H9 (cell line): ENCODE results near the gene RBM44. TPM values are rescaled to one million over a fixed set of nuclear protein-coding genes. Genes with fewer than 3 reads are reported as not detected.

Experiments used
- DNase-seq: peaks from one replicate; pipeline ENCODE4 v3.0.0-alpha.2; 2017
- H2AFZ ChIP-seq: one replicate; pipeline ENCODE4 v1.6.1; 2013; ENCODE audit warnings: mild to moderate bottlenecking, low read length, control low read depth, moderate library complexity
- H2AK5ac ChIP-seq: 2 replicates; pipeline ENCODE4 v1.6.1; 2013; ENCODE audit warnings: low read length, control low read depth, mixed read lengths; ENCODE audit not compliant: insufficient read length
- H2BK120ac ChIP-seq: one replicate; pipeline ENCODE4 v1.6.1; 2013; ENCODE audit warnings: low read depth, mild to moderate bottlenecking, low read length, control low read depth, inconsistent platforms; ENCODE audit not compliant: poor library complexity, severe bottlenecking
- H2BK12ac ChIP-seq: 2 replicates; pipeline ENCODE4 v1.6.1; 2013; ENCODE audit warnings: low read length, control low read depth, mixed read lengths, low read depth; ENCODE audit not compliant: insufficient read length
- H2BK15ac ChIP-seq: 2 replicates; pipeline ENCODE4 v1.6.1; 2013; ENCODE audit warnings: low read depth, low read length, control low read depth
- H2BK20ac ChIP-seq: one replicate; pipeline ENCODE4 v1.6.1; 2013; ENCODE audit warnings: low read depth, mild to moderate bottlenecking, low read length, control low read depth, inconsistent platforms; ENCODE audit not compliant: poor library complexity, severe bottlenecking
- H2BK5ac ChIP-seq: 2 replicates; pipeline ENCODE4 v1.6.1; 2013; ENCODE audit warnings: low read length, control low read depth, mixed read lengths; ENCODE audit not compliant: insufficient read length
- H3K14ac ChIP-seq: 2 replicates; pipeline ENCODE4 v1.6.1; 2013; ENCODE audit warnings: low read length, control low read depth; ENCODE audit not compliant: insufficient read depth
- H3K18ac ChIP-seq: 2 replicates; pipeline ENCODE4 v1.6.1; 2013; ENCODE audit warnings: low read depth, mild to moderate bottlenecking, mixed read lengths, low read length, control low read depth; ENCODE audit not compliant: insufficient read length
- H3K23ac ChIP-seq: 2 replicates; pipeline ENCODE4 v1.6.1; 2013; ENCODE audit warnings: low read length, control low read depth, mixed read lengths, low read depth; ENCODE audit not compliant: insufficient read length
- H3K23me2 ChIP-seq: 2 replicates; pipeline ENCODE4 v1.6.1; 2013; ENCODE audit warnings: low read depth, mild to moderate bottlenecking, mixed read lengths, low read length, control low read depth; ENCODE audit not compliant: insufficient read length, poor library complexity, severe bottlenecking
- H3K27ac ChIP-seq: 2 replicates; pipeline ENCODE4 v1.5.1; 2013; ENCODE audit warnings: low read length, control low read depth, mixed read lengths, low read depth; ENCODE audit not compliant: insufficient read length
- H3K27me3 ChIP-seq: 2 replicates; pipeline ENCODE4 v1.6.1; 2013; ENCODE audit warnings: low read length, control low read depth, inconsistent platforms; ENCODE audit not compliant: insufficient read depth
- H3K4ac ChIP-seq: 2 replicates; pipeline ENCODE4 v1.6.1; 2013; ENCODE audit warnings: low read depth, mild to moderate bottlenecking, control low read depth, inconsistent platforms, low read length, moderate library complexity
- H3K4me1 ChIP-seq: 2 replicates; pipeline ENCODE4 v1.6.1; 2013; ENCODE audit warnings: low read length, control low read depth, inconsistent platforms; ENCODE audit not compliant: insufficient read depth
- H3K4me2 ChIP-seq: 2 replicates; pipeline ENCODE4 v1.6.1; 2013; ENCODE audit warnings: low read length, control low read depth, mixed read lengths; ENCODE audit not compliant: insufficient read length, insufficient read depth
- H3K56ac ChIP-seq: 2 replicates; pipeline ENCODE4 v1.6.1; 2013; ENCODE audit warnings: low read depth, mild to moderate bottlenecking, mixed read lengths, low read length, control low read depth; ENCODE audit not compliant: insufficient read length
- H3K79me1 ChIP-seq: 2 replicates; pipeline ENCODE4 v1.6.1; 2013; ENCODE audit warnings: low read depth, mild to moderate bottlenecking, moderate library complexity, low read length, control low read depth, inconsistent platforms; ENCODE audit not compliant: insufficient read depth, poor library complexity, severe bottlenecking
- H3K79me2 ChIP-seq: 2 replicates; pipeline ENCODE4 v1.6.1; 2013; ENCODE audit warnings: low read length, control low read depth, inconsistent platforms; ENCODE audit not compliant: insufficient read depth
- H3K9ac ChIP-seq: 2 replicates; pipeline ENCODE4 v1.6.1; 2013; ENCODE audit warnings: low read length, control low read depth, mixed read lengths; ENCODE audit not compliant: insufficient read length; ENCODE audit errors: extremely low read depth
- H3K9me3 ChIP-seq: one replicate; pipeline ENCODE4 v1.6.1; 2013; ENCODE audit warnings: low read depth, low read length, inconsistent platforms; ENCODE audit not compliant: control insufficient read depth
- H3T11ph ChIP-seq: one replicate; pipeline ENCODE4 v1.6.1; 2013; ENCODE audit warnings: mild to moderate bottlenecking, low read length, control low read depth, inconsistent platforms
- H4K20me1 ChIP-seq: one replicate; pipeline ENCODE4 v1.6.1; 2013; ENCODE audit not compliant: control insufficient read depth, insufficient read length, insufficient read depth
- H4K5ac ChIP-seq: 2 replicates; pipeline ENCODE4 v1.6.1; 2013; ENCODE audit warnings: low read depth, mild to moderate bottlenecking, mixed read lengths, low read length, control low read depth; ENCODE audit not compliant: insufficient read length
- H4K8ac ChIP-seq: replicated peaks from 2 replicates; pipeline ENCODE4 v1.6.1; 2013; ENCODE audit warnings: low read length, control low read depth, mixed read lengths, low read depth; ENCODE audit not compliant: insufficient read length
- H4K91ac ChIP-seq: 2 replicates; pipeline ENCODE4 v1.6.1; 2013; ENCODE audit warnings: low read depth, mild to moderate bottlenecking, moderate library complexity, mixed read lengths, low read length, control low read depth; ENCODE audit not compliant: insufficient read length
- H3K27ac Mint-ChIP-seq, 3 experiments: 2 replicates in 2 of 3; 3 replicates in 1 of 3; pipeline ENCODE4 v1.8.0; 2020 to 2021; ENCODE audit warnings: mixed read lengths in 3 of 3, mild to moderate bottlenecking in 1 of 3, moderate library complexity in 1 of 3
- H3K27me3 Mint-ChIP-seq: 2 replicates; pipeline ENCODE4 v1.8.0; 2021; ENCODE audit warnings: low read depth, mild to moderate bottlenecking, moderate library complexity, mixed read lengths
- H3K36me3 Mint-ChIP-seq, 3 experiments: 2 replicates in 2 of 3; 3 replicates in 1 of 3; pipeline ENCODE4 v1.8.0; 2020 to 2021; ENCODE audit warnings: low read depth in 3 of 3, mixed read lengths in 3 of 3; ENCODE audit not compliant: insufficient read depth in 1 of 3
- H3K4me1 Mint-ChIP-seq, 2 experiments: 2 replicates each; pipeline ENCODE4 v1.8.0; 2020; ENCODE audit warnings: mixed read lengths in 2 of 2
- H3K4me3 Mint-ChIP-seq, 2 experiments: 2 replicates in 1 of 2; 3 replicates in 1 of 2; pipeline ENCODE4 v1.8.0; 2020 to 2021; ENCODE audit warnings: mild to moderate bottlenecking in 2 of 2, mixed read lengths in 2 of 2, moderate library complexity in 1 of 2
- H3K9me3 Mint-ChIP-seq, 2 experiments: 2 replicates in 1 of 2; 3 replicates in 1 of 2; pipeline ENCODE4 v1.8.0; 2020; ENCODE audit warnings: mild to moderate bottlenecking in 2 of 2, mixed read lengths in 2 of 2, moderate library complexity in 1 of 2
- WGBS: extraction: QIAGEN DNeasy Blood & Tissue Kit; methylation state at CpG from one replicate; pipeline ENCODE4 v1.1.7; 2013; ENCODE audit warnings: missing lambda C conversion rate, low lambda C conversion rate, mixed read lengths; ENCODE audit not compliant: insufficient read length; ENCODE audit errors: extremely low coverage; 5-methylcytosine and 5-hydroxymethylcytosine counted together
- total RNA-seq: library from RNA; stranded (reverse); gene quantifications from 2 replicates; pipeline ENCODE4 v1.2.1, GENCODE V29; 2021
- TF ChIP-seq, protein P1 (sequence below): fragments of 200-600 bp; sonication (generic); conservative IDR thresholded peaks from 3 replicates; pipeline ENCODE4 v1.8.0; 2021; ENCODE audit warnings: antibody characterized with exemption, mild to moderate bottlenecking

The RBM44 gene
- total RNA-seq, 1 experiment from 2014 or later: 0.15 TPM

DNA sequence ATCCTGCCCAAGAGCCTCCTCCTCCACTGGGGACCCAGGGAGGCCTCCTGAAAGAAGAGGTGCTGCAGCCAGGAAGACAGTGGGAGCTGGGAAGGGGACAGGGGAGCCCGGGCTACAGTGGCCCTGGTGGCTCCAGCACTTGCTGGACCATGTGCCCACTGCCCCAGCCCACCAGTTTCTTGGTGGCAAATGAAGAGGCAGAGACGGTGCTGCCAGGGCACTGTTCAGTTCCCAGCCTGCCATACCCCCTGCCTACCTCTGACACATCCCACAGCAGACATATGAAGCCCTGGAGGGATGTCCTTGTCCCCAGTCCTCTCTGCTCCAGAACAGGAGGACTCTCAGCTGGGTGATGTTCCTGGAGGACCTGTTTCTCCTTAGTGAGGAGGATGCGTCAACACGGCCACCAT is 64.5 kb downstream of the RBM44 start:
- H4K8ac ChIP-seq: no peak overlapping the region
- no peak overlapping the region for H3K9ac ChIP-seq
- no peaks in the 10 kb centered on the region for H3K9me3 ChIP-seq
- H3K4me1 ChIP-seq: no peaks in the 10 kb centered on the region; the same call in 1 of the 2 replicates
- H2BK15ac ChIP-seq: no peak overlapping the region
- peaks cover 45% of the 10 kb centered on the region for H3K27me3 Mint-ChIP-seq
- no peaks in the 10 kb centered on the region for H3K9me3 Mint-ChIP-seq
- H3K23me2 ChIP-seq: peaks cover 6% of the 10 kb centered on the region
- no peak overlapping the region for H2BK120ac ChIP-seq
- no peak overlapping the region for H3K23ac ChIP-seq
- no CpG with 5 or more reads among the region's 4 CpGs for WGBS
- H3K14ac ChIP-seq: no peak overlapping the region
- no peak overlapping the region for H3K56ac ChIP-seq
- DNase-seq: no peak
- H2BK12ac ChIP-seq: no peak overlapping the region
- no peak overlapping the region for H3T11ph ChIP-seq
- no peak overlapping the region for H3K4me2 ChIP-seq
- H3K4me3 Mint-ChIP-seq: no peak overlapping the region
- no peak overlapping the region for H3K27ac Mint-ChIP-seq
- H4K5ac ChIP-seq: no peak overlapping the region
- no peak overlapping the region for H3K27ac ChIP-seq
- no peak overlapping the region for H4K91ac ChIP-seq
- no peak overlapping the region for H3K18ac ChIP-seq
- TF ChIP-seq, protein P1, sequence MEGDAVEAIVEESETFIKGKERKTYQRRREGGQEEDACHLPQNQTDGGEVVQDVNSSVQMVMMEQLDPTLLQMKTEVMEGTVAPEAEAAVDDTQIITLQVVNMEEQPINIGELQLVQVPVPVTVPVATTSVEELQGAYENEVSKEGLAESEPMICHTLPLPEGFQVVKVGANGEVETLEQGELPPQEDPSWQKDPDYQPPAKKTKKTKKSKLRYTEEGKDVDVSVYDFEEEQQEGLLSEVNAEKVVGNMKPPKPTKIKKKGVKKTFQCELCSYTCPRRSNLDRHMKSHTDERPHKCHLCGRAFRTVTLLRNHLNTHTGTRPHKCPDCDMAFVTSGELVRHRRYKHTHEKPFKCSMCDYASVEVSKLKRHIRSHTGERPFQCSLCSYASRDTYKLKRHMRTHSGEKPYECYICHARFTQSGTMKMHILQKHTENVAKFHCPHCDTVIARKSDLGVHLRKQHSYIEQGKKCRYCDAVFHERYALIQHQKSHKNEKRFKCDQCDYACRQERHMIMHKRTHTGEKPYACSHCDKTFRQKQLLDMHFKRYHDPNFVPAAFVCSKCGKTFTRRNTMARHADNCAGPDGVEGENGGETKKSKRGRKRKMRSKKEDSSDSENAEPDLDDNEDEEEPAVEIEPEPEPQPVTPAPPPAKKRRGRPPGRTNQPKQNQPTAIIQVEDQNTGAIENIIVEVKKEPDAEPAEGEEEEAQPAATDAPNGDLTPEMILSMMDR: no peak
- H3K4ac ChIP-seq: no peak overlapping the region
- H3K79me2 ChIP-seq: no peaks in the 10 kb centered on the region
- no peaks in the 10 kb centered on the region for H3K79me1 ChIP-seq
- H3K27me3 ChIP-seq: peaks cover 7% of the 10 kb centered on the region; the same call in 1 of the 2 replicates
- H3K36me3 Mint-ChIP-seq: peaks cover 0 to 2% (median 0%) of the 10 kb centered on the region in 3 experiments; a peak in 1 of 7 replicates
- peaks cover 23 to 27% of the 10 kb centered on the region in 2 experiments for H3K4me1 Mint-ChIP-seq
- H2AFZ ChIP-seq: no peak overlapping the region
- H4K20me1 ChIP-seq: no peaks in the 10 kb centered on the region
- no peak overlapping the region for H2BK20ac ChIP-seq
- H2AK5ac ChIP-seq: no peak overlapping the region
- H2BK5ac ChIP-seq: no peak overlapping the region
